Heart left ventricle (tissue), 13 donors: ENCODE measurements around the gene TRAF4.

Source experiments
- CTCF ChIP-seq, 12 donors: fragments of 200-600 bp; sonication (generic) in 4 of 12; IDR thresholded peaks; one replicate each; pipeline versions ENCODE4 v1.5.0 to v1.8.0; 2018 to 2022; ENCODE audit warnings: antibody characterized with exemption in 12 of 12, mild to moderate bottlenecking in 5 of 12
- POLR2A ChIP-seq, 2 donors: fragments of 450-650 bp; IDR thresholded peaks; one replicate each; pipeline ENCODE4 v1.6.1; 2017; ENCODE audit warnings: antibody characterized with exemption in 2 of 2, mild to moderate bottlenecking in 2 of 2, moderate library complexity in 2 of 2
- donor health status: ischemic (EF 13 %, LVEDD 7.1; RV severe dilation, severe dysfunction).
- donor health status: DM: no; HTN: yes; CAD: no.
- donor health status: DM: no; HTN: no; CAD: no.
- donor health status: ischemic (EF 25% LVEDD 6.9; RV normal size, moderate dysfunction).
- donor health status: ischemic (EF 25% LVEDD 5.7; RV mildly dilated, moderate dysfunction).
- donor health status: ischemic (EF 35%, LVEDD 5.7; RV mildly dilated, moderate dysfunction).
- donor health status: nonischemic (EF 11% LVEDD 7.7; RV severe dilation, severe dysfunction).
- donor health status: DM: yes; HTN: yes; CAD: no.
- donor health status: PGD.
- donor health status: ischemic (EF 29% LVEDD 5.4; RV normal size, mild dysfunction).
- donor health status: nonischemic (EF 23%, LVEDD 6.1; RV moderate dilation, normal function).

DNA sequence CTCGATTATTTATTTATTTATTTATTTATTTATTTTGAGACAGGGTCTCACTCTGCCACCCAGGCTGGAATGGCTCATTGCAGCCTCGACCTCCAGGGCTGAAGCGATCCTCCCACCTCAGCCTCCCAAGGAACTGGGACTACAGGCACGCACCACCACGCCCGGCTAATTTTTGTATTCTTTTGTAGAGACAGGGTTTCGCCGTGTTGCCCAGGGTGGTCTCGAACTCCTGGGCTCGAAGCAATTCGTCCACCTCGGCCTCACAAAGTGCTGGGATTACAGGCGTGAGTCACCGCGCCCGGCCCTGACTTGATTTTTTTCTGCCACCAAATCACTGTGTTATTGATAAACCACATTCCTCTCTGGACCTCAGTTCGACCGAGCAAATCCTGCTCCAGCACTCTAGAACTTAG is 24.8 kb upstream of the TRAF4 start:
- no peak for TF ChIP-seq CTCF (IDR thresholded peaks at IDR 0.05)
- no peak for TF ChIP-seq POLR2A (IDR thresholded peaks at IDR 0.05)
